ENCODE measurements around the gene AHNAK2.

AHNAK2 gene

GRCh38 chr14:104973385-104974145 lies 4.6 kb downstream of the AHNAK2 start:
- DNase-seq (ENCODE audit: low read depth in 2 of 3, low spot score in 2 of 3), result no peak

- no peak for DNase-seq (ENCODE audit: low read depth in 2 of 3, low spot score in 2 of 3)
Observed at GRCh38 chr14:104973135-104973384, 5.1 kb downstream of the AHNAK2 start.

GRCh38 chr14:104972301-104973134 lies 5.7 kb downstream of the AHNAK2 start:
- no peak for DNase-seq (ENCODE audit: low read depth in 2 of 3, low spot score in 2 of 3)

GRCh38 chr14:104971447-104972240 lies 6.5 kb downstream of the AHNAK2 start:
- no peak for DNase-seq (ENCODE audit: low read depth in 2 of 3, low spot score in 2 of 3)

- no peak for DNase-seq (ENCODE audit: low read depth in 2 of 3, low spot score in 2 of 3)
Observed at GRCh38 chr14:104970231-104971068, 7.7 kb downstream of the AHNAK2 start.

- DNase-seq (ENCODE audit: low read depth in 2 of 3, low spot score in 2 of 3), result no peak
Observed at GRCh38 chr14:104969741-104970230, 8.4 kb downstream of the AHNAK2 start.

GRCh38 chr14:104968541-104969401 lies 9.4 kb downstream of the AHNAK2 start:
- no peak for DNase-seq (ENCODE audit: low read depth in 2 of 3, low spot score in 2 of 3)

GRCh38 chr14:104968153-104968527 lies 10.0 kb downstream of the AHNAK2 start:
- no peak for DNase-seq (ENCODE audit: low read depth in 2 of 3, low spot score in 2 of 3)

- DNase-seq (ENCODE audit: low read depth in 2 of 3, low spot score in 2 of 3), result no peak
Observed at GRCh38 chr14:104967386-104968152, 10.6 kb downstream of the AHNAK2 start.

GRCh38 chr14:104966981-104967385 lies 11.2 kb downstream of the AHNAK2 start:
- DNase-seq (ENCODE audit: low read depth in 2 of 3, low spot score in 2 of 3), result no peak

- no peak for DNase-seq (ENCODE audit: low read depth in 2 of 3, low spot score in 2 of 3)
Observed at GRCh38 chr14:104966261-104966865, 11.8 kb downstream of the AHNAK2 start.

GRCh38 chr14:104965561-104966231 lies 12.5 kb downstream of the AHNAK2 start:
- DNase-seq (ENCODE audit: low read depth in 2 of 3, low spot score in 2 of 3), result no peak

- no peak for DNase-seq (ENCODE audit: low read depth in 2 of 3, low spot score in 2 of 3)
Observed at GRCh38 chr14:104964546-104964945, 13.6 kb downstream of the AHNAK2 start.

- DNase-seq (ENCODE audit: low read depth in 2 of 3, low spot score in 2 of 3), result no peak
Observed at GRCh38 chr14:104957146-104958113, 20.7 kb downstream of the AHNAK2 start.

GRCh38 chr14:104956290-104956890 lies 21.8 kb downstream of the AHNAK2 start:
- DNase-seq (ENCODE audit: low read depth in 2 of 3, low spot score in 2 of 3), result no peak

- no peak for DNase-seq (ENCODE audit: low read depth in 2 of 3, low spot score in 2 of 3)
Observed at GRCh38 chr14:104955396-104955770, 22.8 kb downstream of the AHNAK2 start.

Measured in activated CD8-positive, alpha-beta memory T cell treated with anti-CD3 and anti-CD28 coated beads for 48 hours (primary cell).